ENCODE data around the gene IGHMBP2.
"Not testable (repeated sequence)": the region's sequence is repeated elsewhere in the genome, so short reads cannot be mapped to it uniquely, and the experiment has no call there.

IGHMBP2 gene

GRCh38 chr11:68965901-68966853, 62.5 kb downstream of the IGHMBP2 start:
- no peak for ATAC-seq

GRCh38 chr11:68966894-68967780, 63.4 kb downstream of the IGHMBP2 start:
- no peak for ATAC-seq

- no peak for ATAC-seq
Measured at GRCh38 chr11:68968306-68969250, 64.9 kb downstream of the IGHMBP2 start.

- no peak for ATAC-seq
Measured at GRCh38 chr11:68969386-68969785, 65.7 kb downstream of the IGHMBP2 start.

GRCh38 chr11:68970921-68971636, 67.4 kb downstream of the IGHMBP2 start:
- no peak for ATAC-seq

- ATAC-seq = no peak
Measured at GRCh38 chr11:68973219-68973618, 69.5 kb downstream of the IGHMBP2 start.

GRCh38 chr11:68973706-68974105, 70.0 kb downstream of the IGHMBP2 start:
- not testable (repeated sequence) for ATAC-seq

- ATAC-seq = peak; percentile 58 to 77
Measured at GRCh38 chr11:68974421-68975194, 70.9 kb downstream of the IGHMBP2 start.

GRCh38 chr11:68976095-68976494, 72.4 kb downstream of the IGHMBP2 start:
- no peak for ATAC-seq

GRCh38 chr11:68976563-68976962, 72.9 kb downstream of the IGHMBP2 start:
- ATAC-seq = no peak

GRCh38 chr11:68977781-68978625, 74.3 kb downstream of the IGHMBP2 start:
- ATAC-seq = no peak

GRCh38 chr11:68978626-68978930, 74.9 kb downstream of the IGHMBP2 start:
- no peak for ATAC-seq

- no peak for ATAC-seq
Measured at GRCh38 chr11:68978931-68979594, 75.4 kb downstream of the IGHMBP2 start.

GRCh38 chr11:68979931-68980775, 76.5 kb downstream of the IGHMBP2 start:
- no peak for ATAC-seq

- no peak for ATAC-seq
Measured at GRCh38 chr11:68980776-68981065, 77.0 kb downstream of the IGHMBP2 start, which contains the start of gene MRGPRD. MRGPRD (minus strand) TSS chr11:68980986; CDS start chr11:68980986, 0 bp downstream.

- no peak for ATAC-seq
Measured at GRCh38 chr11:68982134-68982533, 78.4 kb downstream of the IGHMBP2 start.

GRCh38 chr11:68983801-68984200, 80.1 kb downstream of the IGHMBP2 start:
- ATAC-seq = no peak

- ATAC-seq = no peak
Measured at GRCh38 chr11:68987211-68987610, 83.5 kb downstream of the IGHMBP2 start.

- no peak for ATAC-seq
Measured at GRCh38 chr11:68988491-68988890, 84.8 kb downstream of the IGHMBP2 start.

Data from activated CD4-positive, CD25-positive, alpha-beta regulatory T cell treated with anti-CD3 and anti-CD28 coated beads, Interleukin-2, amount 50 U/mL, for 24 hours (primary cell).